HPDE6-E6E7 (cell line): ENCODE measurements around the gene ERC1.
"Not testable (repeated sequence)": the region's sequence is repeated elsewhere in the genome, so short reads cannot be mapped to it uniquely, and the experiment has no call there.

Experiments used
- DNase-seq: peaks from one replicate; pipeline ENCODE4 v3.0.0; 2011; ENCODE audit warnings: missing footprints; ENCODE audit errors: extremely low spot score

Gene ERC1

DNA sequence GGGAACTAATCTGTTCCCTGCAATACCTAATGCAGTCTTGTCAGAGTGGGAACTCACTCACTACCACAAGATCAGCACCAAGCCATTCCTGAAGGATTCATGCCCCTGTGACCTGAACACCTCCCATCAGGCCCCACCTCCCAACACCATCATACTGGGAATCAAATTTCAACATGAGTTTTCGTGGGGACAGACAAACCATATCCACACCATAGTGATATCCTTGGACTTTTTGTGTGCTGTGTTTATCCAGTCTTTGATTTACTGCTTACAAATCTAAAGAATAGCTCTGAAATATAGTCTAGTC is 359.9 kb downstream of the ERC1 start:
- DNase-seq = no peak

DNA sequence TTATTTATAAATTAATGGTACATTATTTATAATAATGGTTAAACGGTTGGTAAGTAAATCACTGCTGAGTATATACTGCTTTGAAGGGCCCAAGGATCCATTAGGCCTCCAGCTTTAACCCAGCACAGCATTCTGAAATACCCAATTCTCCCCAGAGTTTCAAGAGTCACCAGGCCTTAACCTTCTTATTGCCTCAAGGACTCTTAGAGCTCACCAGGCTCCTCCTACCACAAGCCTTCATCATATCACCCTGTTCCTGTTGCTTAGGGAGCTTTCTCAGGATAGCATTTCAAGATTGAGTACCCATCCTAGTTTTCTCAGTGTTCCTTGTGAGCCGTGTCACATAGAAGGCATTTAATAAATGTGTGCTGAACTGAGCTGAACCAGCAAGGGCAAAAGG is 360.9 kb downstream of the ERC1 start:
- no peak for DNase-seq

DNA sequence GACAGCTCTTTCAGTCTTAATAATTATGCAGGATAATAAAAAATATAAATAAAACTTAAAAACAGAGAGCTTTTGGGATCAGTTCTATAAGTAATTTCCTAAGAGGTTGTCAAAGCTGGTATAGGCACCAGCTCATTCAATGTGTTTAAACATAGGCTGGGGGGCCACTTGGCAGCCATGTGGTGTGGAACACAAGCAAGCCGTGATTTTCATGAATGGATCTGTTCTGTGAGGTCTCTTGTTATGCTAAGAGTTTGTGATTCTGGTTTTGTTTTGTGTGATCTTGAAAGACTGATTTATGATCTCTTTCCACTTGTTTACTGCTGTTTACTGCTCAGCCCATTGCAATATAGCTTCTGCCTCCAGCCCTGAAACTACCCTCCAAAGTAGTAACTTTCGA is 362.4 kb downstream of the ERC1 start:
- DNase-seq = no peak

DNA sequence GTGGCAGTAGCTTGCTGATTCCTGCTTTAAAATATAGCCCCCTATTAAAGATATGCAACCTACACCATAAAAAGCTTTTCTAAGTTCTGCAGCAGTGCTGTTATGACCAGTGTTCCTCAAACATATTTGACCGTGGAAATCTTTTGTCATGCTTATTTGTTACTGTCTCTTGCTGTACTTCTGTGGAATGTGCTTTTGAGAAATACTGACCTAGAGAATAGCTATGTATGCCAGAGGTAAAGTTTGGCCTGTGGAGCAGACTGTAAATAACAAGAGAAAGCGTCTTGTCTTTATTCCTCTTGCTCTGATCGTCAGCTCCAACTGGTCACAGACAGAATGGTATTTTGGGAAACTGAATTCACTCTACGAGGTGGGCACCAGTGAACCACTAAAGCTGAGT is 364.4 kb downstream of the ERC1 start:
- no peak for DNase-seq

DNA sequence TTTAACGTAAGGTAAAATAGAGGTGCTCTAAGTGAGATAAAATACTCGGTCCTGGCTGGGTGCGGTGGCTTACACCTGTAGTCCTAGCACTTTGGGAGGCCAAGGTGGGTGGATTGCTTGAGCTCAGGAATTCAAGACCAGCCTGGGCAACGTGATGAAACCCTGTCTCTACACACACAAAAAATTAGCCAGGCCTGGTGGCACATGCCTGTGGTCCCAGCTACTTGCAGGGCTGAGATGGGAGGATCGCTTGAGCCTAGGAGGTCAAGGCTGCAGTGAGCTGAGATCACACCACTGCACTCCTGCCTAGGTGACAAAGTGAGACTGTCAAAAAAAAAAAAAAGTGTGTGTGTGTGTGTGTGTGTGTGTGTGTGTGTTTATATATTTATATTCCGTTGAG is 364.8 kb downstream of the ERC1 start:
- DNase-seq = not testable (repeated sequence)

DNA sequence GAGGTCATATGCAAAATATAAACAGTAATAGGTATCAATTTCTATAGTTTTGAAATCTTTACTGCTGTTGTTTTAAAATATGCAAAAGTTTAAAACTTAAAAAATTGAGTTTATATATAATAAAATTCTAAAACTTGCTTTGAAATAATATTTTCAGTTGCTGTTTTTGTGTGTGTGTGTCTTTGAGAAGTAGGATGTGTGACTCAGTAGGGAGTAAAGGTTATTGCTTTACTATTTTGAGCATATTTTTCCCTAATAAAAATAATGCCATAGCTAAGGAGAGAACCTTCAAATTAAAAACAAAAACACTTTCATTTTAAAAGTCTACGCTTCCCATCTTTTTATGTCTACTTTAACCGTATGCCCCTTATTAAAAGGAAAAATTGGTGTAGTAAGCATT is 365.3 kb downstream of the ERC1 start:
- no peak for DNase-seq

DNA sequence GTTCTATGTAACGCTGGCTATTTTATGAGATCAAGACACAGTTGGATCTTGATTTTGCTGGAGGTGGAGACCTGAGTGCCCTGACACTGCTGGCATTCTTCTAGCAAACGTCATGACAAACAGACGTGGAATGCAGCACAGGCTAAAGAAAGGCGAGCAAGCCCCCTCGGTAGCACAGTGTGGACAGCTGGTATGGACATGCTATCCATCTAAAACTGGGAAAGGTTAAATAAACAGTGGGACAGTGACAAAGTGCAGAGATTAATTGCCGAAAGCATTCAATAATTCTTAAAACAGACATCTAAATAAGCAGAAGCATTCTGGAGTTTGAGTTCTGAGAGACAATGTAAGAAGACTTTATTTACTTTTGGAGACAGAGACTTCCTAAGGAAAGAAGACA is 366.1 kb downstream of the ERC1 start:
- no peak for DNase-seq

DNA sequence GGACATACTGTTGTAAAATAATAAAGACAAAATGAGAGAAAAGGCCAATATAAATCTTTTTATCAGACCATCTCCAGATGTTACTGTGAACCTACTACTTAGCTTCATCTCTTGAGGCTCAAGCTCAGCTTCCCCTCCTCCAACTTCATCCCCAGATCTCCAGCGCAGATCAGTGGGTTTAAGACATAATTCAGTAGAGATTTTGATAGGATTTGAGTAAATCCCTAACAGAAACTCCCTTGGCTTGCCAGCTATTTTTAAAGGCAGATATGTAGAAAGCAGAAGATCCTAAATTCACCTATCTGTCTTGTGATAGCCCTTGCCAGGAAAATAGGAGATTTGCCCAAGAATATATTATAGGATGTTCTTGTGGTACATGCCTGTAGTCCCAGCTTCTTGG is 366.7 kb downstream of the ERC1 start:
- no peak for DNase-seq

DNA sequence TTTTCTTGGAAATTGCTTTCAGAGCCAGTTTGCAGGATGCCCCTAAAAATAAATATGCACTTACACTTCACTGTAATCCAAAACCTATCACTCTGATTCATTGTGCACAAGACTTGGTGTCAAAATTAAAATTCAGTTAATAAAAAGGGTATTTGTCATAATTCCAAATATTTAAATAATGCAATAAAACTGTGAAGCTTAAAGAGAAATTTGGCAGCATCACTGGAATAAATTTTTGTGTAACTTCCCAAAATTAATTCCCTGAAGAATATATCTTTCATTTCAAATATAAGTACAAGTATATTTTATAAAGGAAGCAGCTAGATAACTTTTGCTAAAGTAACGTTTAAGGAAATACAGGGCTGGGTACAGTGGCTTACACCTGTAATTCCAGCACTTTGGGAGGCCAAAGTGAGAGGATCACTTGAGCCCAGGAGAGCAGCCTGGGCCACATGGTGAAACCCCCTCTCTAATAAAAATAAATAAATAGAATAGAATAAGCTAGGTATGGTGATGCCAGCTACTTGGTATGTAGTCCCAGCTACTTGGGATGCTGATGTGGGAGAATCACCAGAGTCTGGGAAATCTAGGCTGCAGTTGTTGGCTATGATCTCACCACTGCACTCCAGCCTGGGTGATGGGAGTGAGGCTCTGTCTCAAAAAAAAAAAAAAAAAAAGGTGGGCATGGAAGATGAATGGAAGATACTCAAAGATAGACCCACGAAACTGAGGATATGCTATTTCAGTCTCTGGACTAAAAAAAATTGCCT is 369.6 kb downstream of the ERC1 start:
- no peak for DNase-seq

DNA sequence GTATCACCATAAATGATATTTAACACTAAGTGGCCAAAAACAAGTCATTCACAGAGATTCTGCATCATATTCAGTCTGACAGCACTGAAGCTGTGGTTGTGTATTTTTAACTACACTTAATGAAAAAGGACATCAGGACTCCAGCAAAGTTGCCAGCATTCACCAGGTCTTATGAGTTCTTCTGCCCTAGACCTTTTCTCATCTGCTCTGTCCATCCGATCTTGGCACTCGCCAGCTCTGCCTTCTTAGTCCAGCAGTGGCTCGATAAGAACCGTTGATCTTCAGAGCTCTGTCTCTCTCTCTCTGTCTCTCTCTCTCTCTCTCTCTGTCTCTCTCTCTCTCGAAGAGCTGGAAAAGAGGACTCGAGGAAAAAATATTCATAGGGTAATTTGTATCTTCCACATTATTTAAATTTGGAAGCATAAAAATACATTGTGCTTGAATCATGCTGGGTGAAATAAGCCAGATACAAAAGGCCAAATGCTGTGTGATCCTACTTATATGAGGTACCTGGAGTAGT is 371.2 kb downstream of the ERC1 start:
- no peak for DNase-seq

DNA sequence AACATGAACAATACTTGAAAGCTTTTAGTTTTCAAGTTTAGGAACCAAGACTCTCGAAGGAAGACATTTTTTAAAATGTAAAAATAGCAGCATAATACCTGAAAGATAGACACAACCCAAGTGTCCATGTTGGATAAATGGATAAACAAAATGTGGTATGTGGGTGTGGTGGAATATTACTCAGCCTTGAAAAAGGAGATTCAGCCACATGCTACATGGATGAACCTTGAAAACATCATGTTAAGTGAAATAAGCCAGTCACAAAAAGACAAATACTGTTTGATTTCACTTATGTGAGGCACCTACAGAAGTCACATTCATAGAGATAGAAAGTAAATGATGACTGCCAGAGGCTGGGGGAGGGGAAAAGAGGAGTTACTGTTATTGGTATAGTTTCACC is 374.7 kb downstream of the ERC1 start:
- no peak for DNase-seq

DNA sequence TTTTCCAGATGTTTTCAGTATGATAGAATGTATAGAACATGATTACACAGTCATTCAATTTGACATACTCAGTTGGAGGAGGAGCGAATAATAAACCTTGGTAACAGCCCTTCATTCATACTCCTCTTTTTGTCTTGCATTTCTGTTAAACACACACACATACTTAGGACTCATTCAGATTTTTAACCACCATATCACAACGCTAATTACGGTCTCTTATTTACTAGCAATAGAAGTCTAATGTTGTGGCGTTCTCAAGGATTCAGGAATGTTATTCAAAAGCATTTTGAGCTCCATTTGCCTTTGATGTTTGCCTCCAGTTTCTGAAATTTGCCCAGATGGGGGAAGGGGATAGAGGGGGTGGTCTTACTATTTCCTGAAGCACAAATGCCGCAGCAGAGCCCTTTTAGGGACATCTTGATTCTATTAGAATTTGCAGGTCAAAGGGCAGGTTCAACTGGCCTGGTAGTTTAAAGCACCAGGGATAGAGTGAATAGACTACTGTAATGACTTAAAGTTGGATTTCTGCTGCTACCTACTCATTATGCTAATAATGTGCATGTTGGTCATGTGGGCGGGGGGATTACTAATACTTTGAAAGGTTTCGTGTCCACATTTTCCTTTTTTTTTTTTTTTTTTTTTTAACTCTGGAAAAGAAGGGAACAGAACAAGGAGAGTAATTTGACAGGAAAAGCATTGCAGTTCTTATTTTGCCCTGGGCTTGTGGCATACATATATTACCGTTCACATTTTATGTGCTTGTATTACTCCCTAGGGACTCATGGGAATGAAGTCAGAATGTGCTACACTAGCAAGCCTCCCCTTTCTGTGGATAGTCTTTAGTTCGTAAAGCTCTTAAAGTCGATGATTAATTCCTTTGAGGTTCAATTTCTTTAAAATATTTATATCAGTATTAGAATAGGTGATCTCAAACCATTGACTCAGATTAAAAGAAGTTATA is 376.6 kb downstream of the ERC1 start:
- no peak for DNase-seq

DNA sequence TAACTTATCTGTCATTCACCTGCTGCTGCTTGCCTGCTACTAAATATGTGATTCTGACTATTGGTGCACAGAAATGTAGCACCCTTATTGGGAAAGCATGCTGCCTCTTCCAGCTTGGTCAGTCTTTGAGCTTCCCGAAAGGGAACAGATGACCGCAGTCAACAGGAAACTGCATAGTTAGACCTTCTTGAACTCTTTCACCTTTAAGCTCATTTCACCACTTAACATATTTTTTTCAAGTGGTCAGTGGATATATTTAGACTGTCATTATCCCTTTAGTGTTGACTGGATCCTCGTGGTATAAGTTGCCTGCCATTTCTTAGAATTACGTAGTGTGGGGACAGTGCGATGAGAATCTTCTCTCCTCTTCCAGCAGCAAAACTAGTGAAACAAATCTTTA is 378.4 kb downstream of the ERC1 start:
- no peak for DNase-seq

DNA sequence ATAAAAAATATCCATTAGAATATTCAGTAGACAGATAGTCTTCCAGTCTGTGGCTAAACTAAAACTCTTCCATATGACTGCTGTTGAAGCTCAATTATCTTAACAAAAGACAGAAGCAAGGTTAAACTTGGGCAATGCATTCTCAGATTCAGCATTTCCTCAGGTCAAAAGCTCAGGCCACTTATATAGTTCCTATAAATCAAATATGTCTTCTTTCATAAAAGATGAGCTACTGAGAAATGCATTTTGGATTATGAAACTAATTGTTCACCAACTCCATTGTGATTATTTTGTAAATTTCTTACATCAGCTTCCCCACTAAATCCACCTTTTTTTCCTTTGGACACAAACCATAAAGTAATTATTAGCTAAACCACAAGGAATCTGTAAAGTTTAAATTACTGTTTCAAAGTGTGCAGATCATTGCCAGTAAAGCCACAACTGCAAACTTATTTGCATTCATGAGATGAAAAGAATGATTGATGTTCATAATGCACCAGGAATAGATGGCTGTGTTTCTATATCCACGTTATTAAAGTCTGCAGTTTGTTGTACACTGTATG is 379.0 kb downstream of the ERC1 start:
- no peak for DNase-seq

DNA sequence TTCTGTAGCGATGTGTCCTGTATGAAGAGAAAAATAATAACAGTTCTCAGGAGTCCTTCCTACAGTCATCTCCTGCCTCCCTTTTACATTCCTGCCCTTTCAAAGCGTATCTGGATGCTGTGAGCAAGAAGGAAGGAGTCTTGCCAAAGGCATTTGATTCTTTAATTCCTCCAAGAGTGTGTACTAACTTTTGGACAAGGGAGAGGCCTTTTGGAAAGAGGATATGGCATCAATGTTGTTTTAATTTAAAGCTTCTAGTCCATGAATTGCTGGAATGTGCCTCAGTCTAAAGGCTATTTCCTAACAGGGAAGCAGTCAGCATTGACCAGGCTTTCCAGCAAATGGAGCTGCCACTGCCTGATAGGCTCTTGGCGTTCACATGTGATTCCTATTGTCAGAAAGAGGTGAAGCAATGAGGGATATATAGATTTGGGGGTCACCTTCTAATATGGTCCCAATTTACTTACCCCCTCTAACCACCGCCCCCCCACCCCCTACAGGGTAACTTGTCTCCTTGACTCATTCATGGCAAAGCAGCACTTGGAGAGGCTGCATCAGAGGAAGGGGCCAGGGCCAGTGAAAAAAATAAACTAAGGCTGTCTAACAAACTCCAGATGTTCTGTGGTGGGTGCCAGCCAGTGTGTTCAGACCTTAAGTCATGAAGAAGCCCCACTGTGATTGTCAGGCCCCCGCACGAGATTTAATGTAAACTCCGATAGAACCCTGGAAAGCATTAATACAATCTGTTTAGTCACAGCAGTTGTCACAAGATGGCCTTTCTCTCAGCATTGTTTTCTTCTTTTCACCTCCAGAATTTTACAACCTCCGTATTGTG is 383.1 kb downstream of the ERC1 start:
- DNase-seq = no peak

DNA sequence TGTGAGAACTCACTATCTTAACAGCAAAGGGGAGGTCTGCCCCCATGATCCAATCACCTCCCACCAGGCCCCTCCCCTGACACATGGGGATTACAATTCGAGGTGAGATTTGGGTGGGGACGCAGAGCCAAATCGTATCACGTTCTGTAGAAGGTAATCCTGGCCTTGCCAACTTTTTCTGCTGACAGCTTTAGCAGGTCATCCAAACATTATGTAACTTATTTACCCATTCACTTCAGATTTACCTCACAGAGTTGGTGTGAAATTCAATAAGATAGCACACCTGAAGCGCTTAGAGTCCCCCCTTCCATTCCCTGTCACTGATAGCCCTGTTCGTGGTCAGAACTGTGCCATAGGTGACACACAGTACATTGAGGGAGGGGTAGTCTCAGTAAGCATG is 384.3 kb downstream of the ERC1 start:
- DNase-seq = no peak

DNA sequence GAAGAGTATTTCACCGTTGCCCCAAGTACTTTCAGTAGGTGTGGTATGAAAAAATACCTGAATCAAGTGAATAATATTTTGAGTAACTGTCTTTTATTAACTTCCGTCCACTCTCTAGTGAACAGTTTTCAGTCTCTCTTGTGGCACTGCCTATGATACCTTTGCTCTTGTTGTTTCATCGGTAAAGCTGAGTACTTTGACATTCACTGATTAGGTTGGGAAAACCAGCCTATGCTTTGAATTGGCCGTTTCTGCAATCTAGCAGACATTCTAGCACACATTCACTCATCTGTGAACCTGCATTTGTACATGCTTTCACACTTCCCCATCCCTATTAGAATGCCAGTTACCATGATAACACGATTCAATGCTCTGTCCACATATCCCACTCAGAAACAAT is 386.1 kb downstream of the ERC1 start:
- DNase-seq = no peak

DNA sequence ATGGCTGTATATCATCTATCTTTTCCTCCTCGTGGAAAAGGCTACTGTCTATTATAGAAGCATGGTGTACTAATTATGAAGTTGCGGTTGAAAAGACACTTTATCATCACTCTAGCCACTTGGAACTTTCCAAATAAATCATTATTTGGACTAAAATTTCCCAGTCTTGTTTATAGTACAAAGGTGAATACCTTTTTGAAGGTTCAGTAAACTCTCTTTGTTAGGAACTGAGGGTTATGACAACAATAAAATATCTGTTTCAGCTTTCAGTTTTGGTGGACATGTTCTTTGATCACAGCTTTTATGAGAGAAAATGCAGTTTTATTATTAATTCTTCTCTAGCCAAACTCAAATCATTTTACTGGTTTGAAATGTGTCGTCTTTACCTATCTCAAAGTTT is 386.7 kb downstream of the ERC1 start:
- DNase-seq = no peak

DNA sequence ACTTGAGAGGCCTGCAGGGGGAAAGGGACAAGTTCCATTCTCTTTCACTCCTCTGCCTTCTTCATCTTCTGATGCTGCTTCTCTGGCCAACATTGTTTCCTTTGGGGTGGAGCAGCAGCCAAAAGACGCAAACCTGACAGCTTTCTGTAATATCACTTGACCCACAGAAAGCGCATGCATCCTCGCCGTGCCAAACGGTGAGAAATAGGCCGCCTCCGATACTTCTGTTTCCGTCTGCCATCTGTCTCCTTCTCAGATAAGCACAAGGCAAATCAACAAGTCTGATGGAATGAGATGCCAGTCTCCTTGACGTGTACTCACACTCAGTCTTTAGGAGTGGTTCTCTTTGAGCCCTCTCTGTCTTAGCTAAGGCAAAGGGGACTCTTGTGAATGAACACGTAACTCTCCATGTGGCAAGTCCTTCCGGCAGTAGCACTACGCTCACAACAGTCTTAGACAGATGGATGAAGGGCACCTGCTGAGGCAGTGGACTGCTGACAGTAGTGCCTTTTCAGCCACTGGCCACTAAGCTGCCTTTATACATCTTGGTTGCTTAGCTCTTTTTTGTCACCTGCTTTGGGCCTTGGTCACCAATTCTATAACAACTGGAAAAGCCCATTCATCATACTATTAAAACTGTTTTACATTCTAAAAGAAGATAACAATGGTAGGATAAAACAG is 389.3 kb downstream of the ERC1 start:
- no peak for DNase-seq

DNA sequence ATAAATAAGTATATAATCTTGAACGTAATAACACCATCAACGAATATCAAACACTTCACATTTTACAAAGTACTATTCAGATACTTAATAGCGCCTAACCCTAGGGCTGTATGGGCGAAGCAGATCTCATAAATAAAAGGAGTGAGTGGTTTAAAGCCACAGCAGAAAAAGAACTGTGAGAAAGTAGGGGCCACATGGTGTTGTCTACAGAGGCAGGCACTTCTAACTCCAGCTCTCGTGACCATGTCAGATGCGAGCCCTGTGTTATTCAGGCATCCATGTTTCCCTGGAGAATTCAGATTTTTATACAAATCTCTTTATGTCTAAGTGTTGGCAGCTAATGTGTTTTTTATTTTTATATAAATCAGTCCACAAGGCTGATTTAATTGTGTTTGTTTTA is 391.1 kb downstream of the ERC1 start:
- no peak for DNase-seq

DNA sequence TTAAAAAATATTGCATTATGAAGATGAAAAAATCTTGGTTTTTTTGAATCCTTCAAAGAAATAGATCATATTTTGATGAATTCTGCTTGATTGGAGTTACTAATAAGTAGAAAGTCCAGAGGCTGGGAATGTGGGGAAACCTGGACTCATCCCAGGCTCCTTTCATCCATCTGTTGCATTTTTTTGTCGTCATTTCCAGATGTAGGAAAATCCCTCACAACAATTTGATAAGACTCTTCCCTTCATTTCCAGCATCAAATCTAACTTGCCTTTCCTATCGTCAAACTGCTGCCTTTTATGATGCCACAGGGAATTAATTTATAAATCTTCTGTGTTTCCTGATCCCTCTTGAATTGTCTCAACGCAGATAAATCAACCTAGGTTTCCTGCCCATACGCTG is 391.8 kb downstream of the ERC1 start:
- DNase-seq = no peak
